ENCODE results near the gene FNIP1. TPM values are rescaled to one million over a fixed set of nuclear protein-coding genes. Genes with fewer than 3 reads are reported as not detected.

FNIP1 gene
- total and polyA plus RNA-seq, 2 experiments from 2014 or later: 20.7 to 73.4 TPM

DNA sequence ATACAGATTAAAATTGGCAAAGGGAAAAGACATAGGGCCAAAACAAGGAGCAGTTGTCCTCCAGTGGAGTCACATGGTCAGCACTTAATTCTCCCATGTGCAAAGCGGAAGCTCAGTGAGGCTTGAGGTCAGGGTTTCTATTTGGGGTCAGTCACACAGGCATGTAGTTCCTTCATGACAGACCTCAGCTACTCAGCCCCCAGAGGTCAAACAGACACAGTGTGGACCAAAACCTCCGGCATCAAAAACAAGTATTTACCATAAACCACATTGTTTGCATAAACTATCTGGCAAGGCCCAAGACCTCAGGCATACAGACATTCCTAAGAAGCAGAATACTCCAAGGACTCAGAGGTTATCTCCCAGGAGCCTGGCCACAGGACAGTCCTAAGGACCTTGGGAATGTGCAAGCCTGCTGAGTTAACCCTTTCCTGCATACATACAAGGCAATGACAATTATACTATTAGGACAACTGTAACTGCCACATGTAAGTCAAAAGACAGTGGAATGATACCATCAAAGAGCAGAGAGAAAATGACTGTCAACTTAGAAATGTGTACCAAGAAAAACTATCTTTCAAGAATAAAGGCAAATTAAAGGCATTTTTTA, 28.7 kb upstream of the FNIP1 start:
- no peaks in the 10 kb centered on the region for H3K27me3 ChIP-seq
- no peaks in the 10 kb centered on the region for H3K9me3 ChIP-seq (ENCODE audit: low read depth)
- H3K27ac ChIP-seq: no peak overlapping the region
- 62% methylated on average over 2 of the region's 2 CpGs for WGBS (ENCODE audit: low lambda C conversion rate, missing lambda C conversion rate)
- no peak overlapping the region for H2AFZ ChIP-seq
- H3K79me2 ChIP-seq: no peaks in the 10 kb centered on the region
- H3K9me2 ChIP-seq (replicated peaks; ENCODE audit: insufficient read depth): no peaks in the 10 kb centered on the region
- H3K4me2 ChIP-seq: no peak overlapping the region
- no peaks in the 10 kb centered on the region for H4K20me1 ChIP-seq (ENCODE audit: insufficient read depth, poor library complexity, severe bottlenecking)
- no peaks in the 10 kb centered on the region for H3K36me3 ChIP-seq (replicated peaks; ENCODE audit: insufficient read depth, low read depth)
- no peak for DNase-seq (ENCODE audit: low spot score)
- H3K4me3 ChIP-seq: no peak overlapping the region
- no peak for TF ChIP-seq CTCF (IDR thresholded peaks at IDR 0.05; ENCODE audit: poor library complexity)
- TF ChIP-seq EZH2 (IDR thresholded peaks at IDR 0.05; ENCODE audit: borderline replicate concordance): no peak
- no peak for TF ChIP-seq EZH2phosphoT487 (IDR thresholded peaks at IDR 0.05; ENCODE audit: low read depth, severe bottlenecking, unreplicated experiment)
- H3K4me1 ChIP-seq (ENCODE audit: insufficient read depth): no peaks in the 10 kb centered on the region

DNA sequence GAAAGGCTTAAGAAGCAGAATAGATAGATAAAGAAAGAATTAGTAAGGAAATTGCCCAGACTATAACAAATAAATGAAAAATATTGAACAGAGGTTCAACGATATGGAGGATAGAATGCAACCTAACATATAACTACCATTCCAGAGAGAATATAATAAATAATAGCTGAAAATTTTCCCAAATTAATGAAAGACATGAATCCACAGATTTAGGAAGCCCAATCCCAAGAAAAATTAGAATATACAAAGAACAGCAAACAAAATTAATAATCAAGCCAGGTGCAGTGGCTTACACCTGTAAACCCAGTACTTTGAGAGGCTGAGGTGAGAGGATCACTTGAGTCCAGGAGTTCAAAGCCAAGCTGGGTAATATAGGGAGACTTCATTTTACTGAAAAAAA, 27.8 kb upstream of the FNIP1 start:
- no peak overlapping the region for H3K4me2 ChIP-seq
- H3K4me3 ChIP-seq: no peak overlapping the region
- DNase-seq (ENCODE audit: low spot score): no peak
- H3K36me3 ChIP-seq (replicated peaks; ENCODE audit: insufficient read depth, low read depth): no peaks in the 10 kb centered on the region
- no peaks in the 10 kb centered on the region for H3K4me1 ChIP-seq (ENCODE audit: insufficient read depth)
- H3K27me3 ChIP-seq: no peaks in the 10 kb centered on the region
- no peak overlapping the region for H3K27ac ChIP-seq
- H3K79me2 ChIP-seq: no peaks in the 10 kb centered on the region
- no peaks in the 10 kb centered on the region for H4K20me1 ChIP-seq (ENCODE audit: insufficient read depth, poor library complexity, severe bottlenecking)
- TF ChIP-seq EZH2phosphoT487 (IDR thresholded peaks at IDR 0.05; ENCODE audit: low read depth, severe bottlenecking, unreplicated experiment) (no peak), EZH2 (IDR thresholded peaks at IDR 0.05; ENCODE audit: borderline replicate concordance) (no peak), CTCF (IDR thresholded peaks at IDR 0.05; ENCODE audit: poor library complexity) (no peak)
- H3K9me2 ChIP-seq (replicated peaks; ENCODE audit: insufficient read depth): no peaks in the 10 kb centered on the region
- no peak overlapping the region for H2AFZ ChIP-seq
- 95% methylated on average over 1 of the region's 1 CpG for WGBS (ENCODE audit: low lambda C conversion rate, missing lambda C conversion rate)
- no peaks in the 10 kb centered on the region for H3K9me3 ChIP-seq (ENCODE audit: low read depth)

- Histone ChIP-seq H3K4me2 (no peak overlapping the region), H3K79me2 (no peaks in the 10 kb centered on the region), H3K27me3 (no peaks in the 10 kb centered on the region), H3K4me3 (no peak overlapping the region), H3K9me3 (ENCODE audit: low read depth) (no peaks in the 10 kb centered on the region), H3K9me2 (replicated peaks; ENCODE audit: insufficient read depth) (no peaks in the 10 kb centered on the region), H3K4me1 (ENCODE audit: insufficient read depth) (no peaks in the 10 kb centered on the region), H2AFZ (no peak overlapping the region), H3K27ac (no peak overlapping the region), H4K20me1 (ENCODE audit: insufficient read depth, poor library complexity, severe bottlenecking) (no peaks in the 10 kb centered on the region), H3K36me3 (replicated peaks; ENCODE audit: insufficient read depth, low read depth) (no peaks in the 10 kb centered on the region)
- TF ChIP-seq CTCF (IDR thresholded peaks at IDR 0.05; ENCODE audit: poor library complexity) (no peak), EZH2phosphoT487 (IDR thresholded peaks at IDR 0.05; ENCODE audit: low read depth, severe bottlenecking, unreplicated experiment) (no peak), EZH2 (IDR thresholded peaks at IDR 0.05; ENCODE audit: borderline replicate concordance) (no peak)
- 93% methylated on average over 1 of the region's 1 CpG for WGBS (ENCODE audit: low lambda C conversion rate, missing lambda C conversion rate)
- DNase-seq (ENCODE audit: low spot score): no peak
Observed at GRCh38 chr5:131821221-131821620, 24.4 kb upstream of the FNIP1 start.

Data from hepatocyte (in vitro differentiated cells).